GM21515 (cell line): ENCODE results near the gene LSP1.

Experiments
- ATAC-seq: cut with Tn5 transposase; IDR thresholded peaks from one replicate; pipeline ENCODE4 v1.9.1; 2021; ENCODE audit not compliant: unreplicated experiment

LSP1 gene

GRCh38 chr11:1888347-1888753, 35.5 kb downstream of the LSP1 start:
- ATAC-seq: no peak

- ATAC-seq: no peak
Measured at GRCh38 chr11:1888811-1889210, 35.9 kb downstream of the LSP1 start.

DNA sequence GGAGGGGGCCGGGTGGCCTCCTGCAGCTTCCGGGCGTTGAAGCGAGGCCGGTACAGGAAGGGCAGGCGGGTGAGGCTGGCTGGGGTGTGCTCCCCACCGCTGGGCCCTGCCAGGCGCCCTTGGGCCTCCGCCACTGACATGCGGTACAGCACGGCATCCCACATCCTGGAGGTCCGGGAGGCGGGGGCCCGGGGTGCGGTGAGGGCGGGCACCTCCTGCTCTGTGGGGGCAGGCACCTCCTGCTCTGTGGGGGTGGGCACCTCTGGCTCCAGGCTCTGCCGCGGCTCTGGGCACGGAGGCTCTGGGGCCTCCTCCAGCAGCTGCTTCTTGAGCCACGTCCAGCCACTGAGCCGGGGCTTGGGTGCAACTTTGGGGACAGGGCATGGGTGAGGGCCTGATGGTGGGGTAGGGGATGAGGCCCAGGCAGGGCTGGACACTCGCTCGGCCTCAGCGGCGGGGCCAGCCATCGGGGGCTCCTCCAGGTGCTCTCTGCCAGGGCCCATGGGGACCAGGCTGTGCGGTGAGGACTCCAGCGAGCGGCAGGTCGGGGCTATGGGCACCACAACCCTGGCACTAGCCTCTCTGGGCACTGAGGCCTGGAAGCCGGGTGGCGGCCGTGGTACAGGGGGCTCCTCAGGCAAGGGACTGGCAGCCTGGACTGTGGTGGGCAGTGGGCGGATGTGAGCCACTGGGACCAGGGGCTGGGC, 36.5 kb downstream of the LSP1 start:
- ATAC-seq: no peak

- no peak for ATAC-seq
Measured at GRCh38 chr11:1889941-1890855, 37.3 kb downstream of the LSP1 start.

GRCh38 chr11:1890856-1891830, 38.3 kb downstream of the LSP1 start:
- ATAC-seq: no peak

DNA sequence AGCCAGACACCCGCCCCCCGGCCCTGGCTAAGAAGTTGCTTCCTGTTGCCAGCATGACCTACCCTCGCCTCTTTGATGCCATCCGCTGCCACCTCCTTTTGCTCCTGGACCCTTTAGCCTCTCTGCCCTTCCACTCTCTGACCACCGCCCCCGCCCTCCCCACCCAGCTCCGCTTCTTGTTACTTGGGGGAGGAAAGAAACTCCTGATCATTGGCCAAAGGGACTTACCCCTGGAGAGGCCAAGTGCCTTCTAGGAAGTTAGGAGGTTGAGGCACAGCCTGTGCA, 38.9 kb downstream of the LSP1 start, which contains the start of gene PRR33:
Gene PRR33, minus strand, starts transcription at position 65 of the 285 bp plus-strand sequence. CDS start 1,311 bp downstream, outside the sequence.
- no peak for ATAC-seq

GRCh38 chr11:1892116-1892515, 39.2 kb downstream of the LSP1 start:
- no peak for ATAC-seq

DNA sequence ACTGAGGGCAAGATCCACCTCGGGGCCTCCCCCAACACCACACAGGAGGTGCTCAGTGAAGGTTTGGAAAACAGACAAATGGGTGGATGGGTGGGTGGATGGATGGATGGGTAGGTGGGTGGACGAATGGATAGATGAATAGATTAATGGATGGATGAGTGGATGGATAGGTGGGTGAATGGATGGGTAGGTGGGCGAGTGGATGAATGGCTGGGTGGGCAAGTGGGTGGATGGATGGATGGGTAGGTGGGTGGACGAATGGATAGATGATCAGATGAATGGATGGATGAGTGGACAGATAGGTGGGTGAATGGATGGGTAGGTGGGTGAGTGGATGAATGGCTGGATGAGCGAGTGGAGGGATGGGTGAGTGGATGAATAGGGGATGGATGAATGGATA, 39.7 kb downstream of the LSP1 start:
- ATAC-seq: no peak

DNA sequence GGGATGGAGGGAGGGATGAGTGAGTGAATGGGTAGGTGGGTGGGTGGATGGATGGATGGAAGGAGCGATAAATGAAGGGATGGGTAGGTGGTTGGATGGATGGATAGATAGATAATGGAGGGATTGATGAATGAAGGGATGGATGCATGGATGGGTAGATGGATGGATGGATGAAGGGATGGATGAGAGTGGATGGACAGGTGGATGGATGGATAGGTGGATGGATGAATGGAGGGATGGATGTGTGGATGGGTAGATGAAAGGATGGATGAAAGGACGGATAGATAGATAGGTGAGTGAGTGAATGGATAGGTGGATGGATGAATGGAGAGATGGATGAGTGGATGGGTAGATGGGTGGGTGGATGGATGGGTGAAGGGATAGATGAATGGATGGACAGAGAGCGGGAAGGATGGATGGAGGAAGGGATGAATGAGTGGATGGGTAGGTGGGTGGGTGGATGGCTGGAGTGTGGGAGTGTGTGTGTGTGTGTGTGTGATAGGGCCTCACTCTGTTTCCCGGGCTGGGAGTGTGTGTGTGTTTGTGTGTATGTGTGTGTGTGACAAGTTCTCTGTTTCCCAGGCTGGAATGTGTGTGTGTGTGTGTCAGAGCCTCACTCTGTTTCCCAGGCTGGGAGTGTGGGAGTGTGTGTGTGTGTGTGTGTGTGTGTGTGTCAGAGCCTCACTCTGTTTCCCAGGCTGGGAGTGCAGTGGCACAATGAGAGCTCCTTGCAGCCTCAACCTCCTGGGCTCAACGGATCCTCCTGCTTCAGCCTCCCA, 40.9 kb downstream of the LSP1 start:
- ATAC-seq: no peak

DNA sequence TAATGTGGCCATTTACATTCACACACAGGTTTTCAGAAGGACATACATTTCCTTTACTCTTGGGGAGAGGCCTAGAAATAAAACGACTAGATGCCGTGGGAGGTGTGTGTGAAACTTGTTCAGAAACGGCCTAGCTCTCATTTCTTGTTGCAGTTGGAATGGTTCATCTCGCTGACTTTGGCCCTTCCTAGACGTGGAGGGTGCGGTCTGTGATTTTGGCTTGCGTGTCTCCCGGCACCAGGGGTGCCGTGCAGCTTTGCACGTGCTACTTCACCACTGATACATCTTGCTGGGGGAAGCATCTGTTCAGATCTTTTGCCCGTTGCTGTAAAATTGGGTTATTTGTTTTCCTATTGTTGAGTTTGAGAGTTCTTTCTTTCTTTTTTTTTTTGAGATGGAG, 41.9 kb downstream of the LSP1 start:
- no peak for ATAC-seq

GRCh38 chr11:1896468-1896867, 43.6 kb downstream of the LSP1 start:
- ATAC-seq: no peak

- no peak for ATAC-seq
Measured at GRCh38 chr11:1896923-1897322, 44.0 kb downstream of the LSP1 start.

DNA sequence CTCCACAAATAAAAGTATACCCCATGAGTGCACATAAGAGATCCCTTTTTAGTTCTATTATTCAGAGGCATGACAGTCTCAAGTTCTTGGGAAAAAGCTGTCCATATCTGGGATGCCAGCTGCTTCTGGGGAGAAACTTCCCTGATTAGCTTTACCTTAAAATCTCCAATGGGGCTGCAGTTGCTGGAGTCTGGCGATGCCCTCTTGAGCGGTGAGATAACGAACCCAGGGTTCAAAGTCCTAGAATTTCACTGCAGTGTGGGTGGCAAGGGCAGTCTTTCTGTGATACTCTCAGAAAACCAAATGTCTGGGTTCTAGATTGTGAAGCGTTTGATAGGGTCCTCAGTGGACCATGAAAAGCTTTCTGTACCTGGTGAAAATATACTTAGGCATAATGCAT, 46.2 kb downstream of the LSP1 start:
- ATAC-seq: no peak

DNA sequence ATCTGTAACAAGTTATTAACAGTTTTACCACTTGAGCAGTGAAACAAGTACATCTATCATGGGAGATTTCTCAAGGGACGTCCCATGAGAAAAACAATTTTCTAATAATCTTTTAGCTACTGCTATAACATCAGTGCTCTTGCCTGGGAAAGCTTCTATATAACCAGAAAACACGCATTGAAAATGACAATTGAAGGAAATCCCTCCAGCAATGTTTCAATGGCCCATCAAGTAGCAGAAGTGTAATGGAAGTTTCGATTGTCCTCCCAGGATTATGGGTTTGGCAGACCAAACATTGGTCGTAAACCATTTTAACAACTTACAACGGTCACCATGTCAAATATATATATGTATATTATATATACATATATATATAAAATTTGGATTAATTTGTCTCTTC, 46.8 kb downstream of the LSP1 start:
- ATAC-seq: no peak

DNA sequence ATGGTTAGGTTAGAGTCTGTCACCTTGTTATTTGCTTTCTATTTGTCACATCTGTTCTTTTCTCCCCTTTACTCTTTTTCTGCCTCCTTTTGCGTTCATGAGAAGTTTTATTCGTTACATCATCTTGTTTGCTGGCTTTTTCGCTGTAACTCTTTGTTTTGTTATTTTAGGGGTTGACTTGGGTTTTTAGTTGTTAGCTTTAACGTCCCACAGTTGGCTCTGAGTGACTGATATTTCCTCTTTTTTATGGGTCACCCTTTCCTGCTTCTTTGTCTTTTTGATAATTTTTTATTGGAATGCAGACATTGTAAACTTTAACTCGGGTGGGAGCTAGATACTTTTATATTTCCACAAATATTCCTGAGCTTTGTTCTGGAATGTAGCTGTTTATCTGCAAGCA, 53.3 kb downstream of the LSP1 start:
- ATAC-seq: no peak

GRCh38 chr11:1906611-1907423, 53.9 kb downstream of the LSP1 start:
- no peak for ATAC-seq

DNA sequence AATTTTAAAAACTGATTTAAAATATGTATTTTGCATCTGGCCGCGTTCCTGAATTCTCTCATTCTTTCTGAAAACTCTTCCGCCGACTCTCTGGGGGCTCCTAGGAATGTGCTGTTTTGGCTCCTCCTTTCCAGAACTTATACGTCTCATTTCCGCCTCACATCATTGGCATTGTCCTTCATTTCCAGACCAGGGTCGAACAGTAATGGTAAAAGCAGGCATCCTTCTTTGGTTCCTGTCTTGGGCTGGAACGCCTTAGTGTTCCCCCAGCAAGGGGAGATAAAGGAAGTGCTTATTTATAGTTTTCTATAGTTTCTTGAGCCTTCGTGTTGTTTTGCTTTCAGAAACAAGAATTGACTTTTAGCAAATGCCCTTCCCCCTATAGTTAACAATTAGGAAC, 55.7 kb downstream of the LSP1 start:
- no peak for ATAC-seq

GRCh38 chr11:1909524-1909923, 56.6 kb downstream of the LSP1 start:
- no peak for ATAC-seq

DNA sequence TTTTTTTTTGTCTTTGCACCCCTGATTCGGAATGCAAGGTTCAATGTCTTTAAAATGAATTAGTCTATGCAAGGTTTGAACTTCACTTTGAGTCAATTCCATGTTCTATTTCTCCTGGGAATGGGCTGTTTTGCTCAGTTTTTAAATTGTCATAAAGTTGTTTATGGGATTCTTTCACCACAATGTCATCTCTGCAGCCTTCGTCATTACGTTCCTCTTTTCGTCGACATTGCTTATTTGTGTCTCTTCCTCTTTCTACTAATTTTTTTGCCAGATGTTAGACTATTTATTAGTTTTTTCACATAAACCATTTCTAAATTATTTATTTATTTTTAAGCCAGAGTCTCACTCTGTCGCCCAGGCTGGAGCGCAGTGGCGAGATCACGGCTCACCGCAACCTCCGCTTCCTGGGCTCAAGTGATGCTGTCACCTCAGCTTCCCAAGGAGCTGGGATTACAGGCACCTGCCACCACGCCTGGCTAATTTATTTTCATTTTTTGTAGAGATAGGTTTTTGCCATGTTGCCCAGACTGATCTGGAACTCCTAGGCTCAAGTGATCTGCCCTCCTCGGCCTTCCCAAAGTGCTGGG, 59.5 kb downstream of the LSP1 start:
- ATAC-seq: no peak
